DMS 273 (cell line): ENCODE data around the gene C1orf94.
A peak's percentile ranks its signal among the peaks of the same experiment; 100 is the strongest.
"Not testable (repeated sequence)": the region's sequence is repeated elsewhere in the genome, so short reads cannot be mapped to it uniquely, and the experiment has no call there.

ENCODE experiments used
- DNase-seq: peaks from one replicate; lab custom pipeline; 2025; ENCODE audit not compliant: unreplicated experiment; lab: John Stamatoyannopoulos, UW

Gene C1orf94

GRCh38 chr1:34164771-34165391, 11.8 kb upstream of the C1orf94 start, which contains the start of gene CSMD2:
TSS of gene CSMD2 (minus strand) at chr1:34165230. CDS start at chr1:34165097, 133 bp downstream.
- peak; percentile 71 for DNase-seq

GRCh38 chr1:34165422-34165921, 11.2 kb upstream of the C1orf94 start:
- peak; percentile 20 for DNase-seq

GRCh38 chr1:34166191-34166624, 10.5 kb upstream of the C1orf94 start:
- peak; percentile 19 for DNase-seq

GRCh38 chr1:34166625-34167361, 9.9 kb upstream of the C1orf94 start:
- DNase-seq, result peak; percentile 36

- no peak for DNase-seq
Measured at GRCh38 chr1:34167389-34167788, 9.3 kb upstream of the C1orf94 start.

- DNase-seq, result no peak
Measured at GRCh38 chr1:34175744-34176143, 963 bp upstream of the C1orf94 start.

- no peak for DNase-seq
Measured at GRCh38 chr1:34178072-34178471, 1.4 kb downstream of the C1orf94 start.

- not testable (repeated sequence) for DNase-seq
Measured at GRCh38 chr1:34183381-34183780, 6.7 kb downstream of the C1orf94 start.

GRCh38 chr1:34186741-34187494, 10.2 kb downstream of the C1orf94 start:
- no peak for DNase-seq

GRCh38 chr1:34188418-34188817, 11.7 kb downstream of the C1orf94 start:
- DNase-seq, result no peak

- no peak for DNase-seq
Measured at GRCh38 chr1:34188985-34189384, 12.3 kb downstream of the C1orf94 start.

GRCh38 chr1:34190692-34191091, 14.0 kb downstream of the C1orf94 start:
- DNase-seq, result no peak

GRCh38 chr1:34192621-34193020, 15.9 kb downstream of the C1orf94 start:
- DNase-seq, result no peak

- no peak for DNase-seq
Measured at GRCh38 chr1:34199927-34200326, 23.2 kb downstream of the C1orf94 start.

- DNase-seq, result no peak
Measured at GRCh38 chr1:34212673-34213072, 36.0 kb downstream of the C1orf94 start.

- no peak for DNase-seq
Measured at GRCh38 chr1:34213956-34214355, 37.2 kb downstream of the C1orf94 start.

GRCh38 chr1:34231441-34231840, 54.7 kb downstream of the C1orf94 start:
- no peak for DNase-seq

- DNase-seq, result no peak
Measured at GRCh38 chr1:34235594-34235993, 58.9 kb downstream of the C1orf94 start.

GRCh38 chr1:34236089-34236488, 59.4 kb downstream of the C1orf94 start:
- no peak for DNase-seq

GRCh38 chr1:34237151-34237815, 60.6 kb downstream of the C1orf94 start:
- DNase-seq, result no peak

- no peak for DNase-seq
Measured at GRCh38 chr1:34245967-34246366, 69.3 kb downstream of the C1orf94 start.
